ENCODE results near the gene TMEM95.

- TF ChIP-seq CTCF (conservative IDR thresholded peaks at IDR 0.05; ENCODE audit: low read depth in 2 of 2), result no peak
- TF ChIP-seq ZNF114 (CRISPR knock-in tag; IDR thresholded peaks at IDR 0.05), result no peak
- no peak for TF ChIP-seq POLR2AphosphoS5 (IDR thresholded peaks at IDR 0.05; ENCODE audit: low read depth)
- TF ChIP-seq CREB1 (CRISPR knock-in tag; IDR thresholded peaks at IDR 0.05; ENCODE audit: low read depth), result no peak
- TF ChIP-seq EZH2 (IDR thresholded peaks at IDR 0.05; ENCODE audit: low read depth, unreplicated experiment), result no peak
- no peak for TF ChIP-seq REST (IDR thresholded peaks at IDR 0.05; ENCODE audit: unreplicated experiment)
- no peak for TF ChIP-seq JUNB (IDR thresholded peaks at IDR 0.05; ENCODE audit: unreplicated experiment)
- no peak for TF ChIP-seq EZH2phosphoT487 (IDR thresholded peaks at IDR 0.05; ENCODE audit: unreplicated experiment)
- TF ChIP-seq NANOG (IDR thresholded peaks at IDR 0.05; ENCODE audit: borderline replicate concordance), result no peak
These were observed 24.2 kb downstream of the TMEM95 start for GRCh38 chr17:7379134-7379533.

All from GM23338 (cell line).